Large intestine (tissue), 3 donors: Measurements from ENCODE around the gene KCTD3. TPM values are rescaled to one million over a fixed set of nuclear protein-coding genes. Genes with fewer than 3 reads are reported as not detected.
A peak's percentile ranks its signal among the peaks of the same experiment; 100 is the strongest.

Experiments
- DNase-seq, 2 donors: peaks; one replicate each; pipeline versions ENCODE4 v3.0.0 to v3.0.0-alpha.2; 2013
- H3K27ac ChIP-seq: one replicate; pipeline ENCODE4 v1.5.1; 2013; ENCODE audit warnings: low read length
- H3K27me3 ChIP-seq: 2 replicates; pipeline ENCODE4 v1.6.1; 2013; ENCODE audit warnings: low read length; ENCODE audit not compliant: control insufficient read depth, insufficient read depth
- H3K36me3 ChIP-seq: 2 replicates; pipeline ENCODE4 v1.6.1; 2013; ENCODE audit warnings: low read length; ENCODE audit not compliant: control insufficient read depth, insufficient read depth
- H3K4me1 ChIP-seq: one replicate; pipeline ENCODE4 v1.6.1; 2013; ENCODE audit warnings: low read length; ENCODE audit not compliant: control insufficient read depth, insufficient read depth
- H3K4me3 ChIP-seq: one replicate; pipeline ENCODE4 v1.5.1; 2013; ENCODE audit warnings: low read length
- H3K9me3 ChIP-seq: one replicate; pipeline ENCODE4 v1.6.1; 2013; ENCODE audit warnings: mild to moderate bottlenecking, low read depth, low read length, moderate library complexity; ENCODE audit not compliant: control insufficient read depth
- whole genome bisulfite sequencing: methylation state at CpG from one replicate; pipeline ENCODE4 v1.1.5; 2013; ENCODE audit warnings: low lambda C conversion rate; ENCODE audit not compliant: insufficient coverage; 5-methylcytosine and 5-hydroxymethylcytosine counted together
- polyA plus RNA-seq: library from polyadenylated mRNA; unstranded; fragments of 120-200 nt; gene quantifications from one replicate; pipeline ENCODE4 v1.2.1, GENCODE V29; 2013

KCTD3 gene
- polyA plus RNA-seq, 1 donor, result 72.0 TPM

DNA sequence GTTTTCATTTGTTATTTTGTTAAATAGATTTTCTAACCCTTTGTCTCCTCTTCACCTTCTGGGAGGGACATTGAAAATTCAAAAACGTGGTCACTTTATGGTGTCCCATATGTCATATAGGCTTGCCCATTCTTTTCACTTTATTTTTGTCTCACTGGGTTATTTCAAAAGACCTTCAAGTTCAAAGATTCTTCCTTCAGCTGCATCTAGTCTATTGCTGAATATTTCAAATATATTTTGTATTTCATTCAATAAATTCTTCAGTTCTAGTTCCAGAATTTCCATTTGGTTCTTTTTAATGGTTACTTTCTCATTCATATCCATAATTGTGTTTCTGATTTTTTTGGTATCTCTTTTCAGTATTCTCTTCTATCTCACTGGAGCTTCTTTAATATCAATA is 11.6 kb upstream of the KCTD3 start:
- peaks cover 14% of the 10 kb centered on the region for H3K4me1 ChIP-seq
- H3K27ac ChIP-seq, result no peak overlapping the region
- H3K4me3 ChIP-seq, result no peak overlapping the region
- DNase-seq, result no peak
- no peaks in the 10 kb centered on the region for H3K27me3 ChIP-seq
- H3K9me3 ChIP-seq, result peaks cover 16% of the 10 kb centered on the region
- 67% methylated on average over 1 of the region's 1 CpG for WGBS
- H3K36me3 ChIP-seq, result no peaks in the 10 kb centered on the region

DNA sequence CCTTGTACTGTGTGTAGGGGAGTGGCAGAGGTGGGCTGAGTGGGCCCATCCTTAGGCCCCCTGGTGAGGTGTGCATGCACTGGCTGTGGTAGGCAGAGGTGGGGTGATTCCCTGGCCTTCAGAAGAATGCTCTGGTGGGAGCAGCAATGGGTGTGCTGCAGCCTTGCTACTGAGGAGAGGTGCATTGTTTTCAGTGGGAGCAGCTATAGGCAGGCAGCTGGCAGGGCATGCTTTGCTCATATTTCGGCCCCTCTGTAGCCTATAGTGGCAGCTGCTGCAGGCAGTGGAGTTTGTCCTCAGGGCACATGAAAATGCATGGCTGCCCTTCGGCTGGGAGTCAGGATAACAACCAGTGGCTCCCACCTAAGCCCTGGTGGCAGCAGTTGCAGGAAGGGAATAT is 10.1 kb upstream of the KCTD3 start:
- no peaks in the 10 kb centered on the region for H3K36me3 ChIP-seq
- H3K9me3 ChIP-seq, result peaks cover 16% of the 10 kb centered on the region
- no peak overlapping the region for H3K27ac ChIP-seq
- no peaks in the 10 kb centered on the region for H3K27me3 ChIP-seq
- DNase-seq, result peak in 1 of 2 donors; percentile 3
- peaks cover 14% of the 10 kb centered on the region for H3K4me1 ChIP-seq
- WGBS, result no CpG with 5 or more reads among the region's 2 CpGs
- no peak overlapping the region for H3K4me3 ChIP-seq

DNA sequence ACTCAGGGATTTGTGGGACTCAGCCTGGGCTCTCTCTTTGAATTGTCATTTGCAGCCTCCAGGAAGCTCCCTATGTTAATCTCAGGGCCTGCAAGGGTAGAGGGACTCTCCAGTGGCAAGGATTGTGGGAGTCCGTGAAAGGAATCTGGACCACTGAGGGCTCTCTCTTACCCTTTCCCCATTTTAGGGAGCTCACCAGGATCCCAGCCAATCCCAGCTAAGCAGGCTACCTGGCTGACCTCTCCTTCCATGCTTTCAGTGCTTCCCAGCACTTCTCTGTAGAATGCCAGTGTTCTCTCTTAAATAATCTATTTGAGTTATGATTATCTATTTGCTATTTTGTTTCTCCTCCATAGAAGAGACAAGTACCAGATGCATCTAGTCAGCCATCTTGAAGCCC is 9.6 kb upstream of the KCTD3 start:
- H3K9me3 ChIP-seq, result peaks cover 16% of the 10 kb centered on the region
- no peaks in the 10 kb centered on the region for H3K36me3 ChIP-seq
- H3K4me1 ChIP-seq, result peaks cover 14% of the 10 kb centered on the region
- peak overlapping the region; percentile 56 for H3K27ac ChIP-seq
- WGBS, result no CpG with 5 or more reads among the region's 1 CpG
- DNase-seq, result no peak
- H3K4me3 ChIP-seq, result no peak overlapping the region
- no peaks in the 10 kb centered on the region for H3K27me3 ChIP-seq

DNA sequence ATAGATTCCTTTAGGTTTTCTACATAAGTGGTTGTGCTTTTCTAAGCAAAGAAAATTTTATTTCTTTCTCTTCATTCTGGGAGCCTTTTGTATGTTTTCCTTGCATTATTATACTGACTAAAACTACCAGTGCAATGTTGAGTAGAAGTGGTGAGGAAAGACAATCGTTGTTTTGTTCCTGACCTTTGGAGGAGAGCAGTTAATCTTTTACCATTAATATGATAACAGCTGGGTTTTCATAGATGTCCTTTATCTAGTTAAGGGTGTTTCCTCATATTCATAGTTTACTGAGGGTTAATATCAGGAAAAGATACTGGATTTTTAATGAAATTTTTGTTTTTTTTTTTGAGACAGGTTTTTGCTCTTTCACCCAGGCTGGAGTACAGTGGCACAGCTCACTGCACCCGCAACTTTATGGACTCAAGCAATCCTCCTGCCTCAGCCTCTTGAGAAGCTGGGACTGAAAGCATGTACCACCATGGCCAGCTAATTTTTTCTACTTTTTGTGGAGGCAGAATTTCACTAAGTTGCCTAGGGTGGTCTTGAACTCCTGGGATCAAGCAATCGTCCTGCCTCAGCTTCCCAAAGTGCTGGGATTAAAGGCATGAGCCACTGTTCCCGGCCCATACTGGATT is 9.0 kb upstream of the KCTD3 start:
- Histone ChIP-seq H3K4me3 (no peak overlapping the region), H3K27me3 (no peaks in the 10 kb centered on the region), H3K27ac (peak overlapping the region; percentile 56), H3K36me3 (no peaks in the 10 kb centered on the region), H3K4me1 (peaks cover 14% of the 10 kb centered on the region), H3K9me3 (peaks cover 16% of the 10 kb centered on the region)
- DNase-seq, result peak; percentile 23 to 68
- WGBS, result no CpG with 5 or more reads among the region's 4 CpGs

DNA sequence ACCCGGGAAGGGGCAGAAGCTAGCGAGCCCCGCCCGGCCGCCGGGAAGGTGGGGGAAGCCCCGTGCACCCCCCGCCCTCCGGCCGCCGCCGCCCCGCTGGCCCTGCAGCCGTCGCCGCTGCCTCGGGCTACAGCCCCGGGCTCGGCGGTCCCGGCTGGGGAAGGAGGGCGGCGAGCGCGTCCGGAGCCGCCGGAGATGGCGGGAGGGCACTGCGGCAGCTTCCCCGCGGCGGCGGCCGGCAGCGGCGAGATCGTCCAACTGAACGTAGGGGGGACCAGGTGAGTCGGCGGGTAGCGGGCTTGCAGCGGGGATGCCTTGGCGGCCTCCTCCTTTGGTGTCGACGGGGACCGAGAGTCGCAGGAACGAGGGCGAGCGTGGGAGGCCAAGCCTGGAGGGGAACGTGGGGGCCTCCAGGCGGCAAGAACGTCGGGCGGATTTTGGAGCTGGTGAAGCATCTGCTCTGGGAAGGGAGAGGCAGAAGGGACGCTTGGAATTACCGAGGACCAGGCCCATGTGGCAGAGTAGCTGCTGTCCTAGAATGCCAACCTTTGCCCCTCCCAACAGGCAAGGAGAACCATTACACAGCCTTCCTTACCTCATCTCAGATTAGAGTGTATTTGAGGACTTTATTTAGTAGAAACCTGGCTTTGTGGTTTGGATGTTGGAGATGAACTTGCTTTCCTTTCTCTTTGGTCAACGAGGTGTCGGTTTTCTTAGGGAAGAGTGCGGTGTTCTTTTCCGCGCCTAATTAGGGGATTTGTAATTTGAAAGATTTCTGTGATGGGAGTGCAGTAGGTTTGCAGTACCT is 591 bp downstream of the KCTD3 start:
- Histone ChIP-seq H3K36me3 (no peaks in the 10 kb centered on the region), H3K27me3 (no peaks in the 10 kb centered on the region), H3K27ac (peak overlapping the region; percentile 93), H3K4me1 (peaks cover 12% of the 10 kb centered on the region), H3K9me3 (no peaks in the 10 kb centered on the region), H3K4me3 (peak overlapping the region; percentile 83)
- peak; percentile 46 to 90 for DNase-seq
- WGBS, result no CpG with 5 or more reads among the region's 63 CpGs

DNA sequence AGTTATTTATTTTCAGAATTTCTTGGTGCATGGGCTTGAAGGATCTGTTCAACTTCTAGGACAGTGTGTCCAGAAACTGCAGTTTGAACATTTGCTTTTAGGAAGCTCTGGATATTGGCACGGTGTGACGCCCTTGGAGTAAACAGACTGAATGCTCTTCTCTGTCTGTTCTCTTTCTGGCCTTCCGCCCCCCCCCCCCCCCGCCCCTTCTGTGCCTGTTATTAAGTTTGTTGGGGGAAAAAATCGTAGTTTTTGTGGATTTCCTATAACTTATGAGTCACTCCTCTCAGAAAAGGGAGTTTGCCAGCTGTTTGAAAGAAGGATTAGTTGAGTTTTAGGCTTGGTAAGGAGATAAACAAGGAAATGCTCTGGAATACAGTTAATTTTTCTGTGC is 1.2 kb downstream of the KCTD3 start:
- 0% methylated on average over 3 of the region's 5 CpGs for WGBS
- Histone ChIP-seq H3K4me1 (peaks cover 17% of the 10 kb centered on the region), H3K36me3 (no peaks in the 10 kb centered on the region), H3K4me3 (peak overlapping the region; percentile 83), H3K27ac (peak overlapping the region; percentile 93), H3K27me3 (no peaks in the 10 kb centered on the region), H3K9me3 (no peaks in the 10 kb centered on the region)
- DNase-seq, result no peak

DNA sequence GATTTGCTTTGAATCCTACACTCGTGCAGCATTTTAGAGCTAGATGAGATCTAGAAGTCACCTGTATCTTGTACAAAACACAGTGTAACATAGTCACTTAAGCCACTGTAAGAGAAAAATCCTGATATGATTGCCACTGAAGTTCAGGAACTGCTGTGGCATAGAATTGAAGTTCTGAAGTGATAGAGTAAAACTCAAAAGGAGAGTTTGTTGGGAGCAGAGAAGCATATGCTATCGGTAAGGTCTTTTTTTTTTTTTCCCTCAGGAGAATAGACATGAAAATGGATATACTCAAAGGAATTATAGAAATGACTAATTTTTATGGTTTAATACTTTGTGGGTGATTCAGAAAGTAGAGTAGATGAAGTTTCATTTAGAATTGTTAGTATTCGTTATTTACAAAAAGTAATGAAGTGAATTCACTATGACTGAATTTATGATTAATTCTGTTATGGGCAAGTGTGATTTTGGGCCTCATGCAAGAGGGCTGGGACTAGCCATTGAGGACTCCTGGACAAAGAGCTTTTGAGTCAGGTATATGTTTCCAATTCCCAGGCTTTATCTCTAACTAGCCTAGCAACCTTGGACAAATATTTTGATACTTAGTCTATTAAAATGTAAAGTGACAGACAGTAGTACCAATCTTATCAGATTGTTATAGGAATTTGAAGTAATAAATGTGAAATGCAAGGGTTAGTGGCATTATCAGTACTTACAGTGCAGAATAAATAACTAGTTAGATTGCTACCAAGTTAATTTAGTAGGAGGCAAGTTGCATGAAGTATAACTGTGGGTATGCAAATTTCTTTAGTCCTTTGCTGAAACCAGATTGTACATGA is 3.1 kb downstream of the KCTD3 start:
- H3K36me3 ChIP-seq, result peaks cover 3% of the 10 kb centered on the region
- no peaks in the 10 kb centered on the region for H3K9me3 ChIP-seq
- H3K27me3 ChIP-seq, result no peaks in the 10 kb centered on the region
- peaks cover 21% of the 10 kb centered on the region for H3K4me1 ChIP-seq
- H3K4me3 ChIP-seq, result peak overlapping the region; percentile 83
- DNase-seq, result peak; percentile 19 to 58
- 20% methylated on average over 1 of the region's 3 CpGs for WGBS
- H3K27ac ChIP-seq, result peak overlapping the region; percentile 93

DNA sequence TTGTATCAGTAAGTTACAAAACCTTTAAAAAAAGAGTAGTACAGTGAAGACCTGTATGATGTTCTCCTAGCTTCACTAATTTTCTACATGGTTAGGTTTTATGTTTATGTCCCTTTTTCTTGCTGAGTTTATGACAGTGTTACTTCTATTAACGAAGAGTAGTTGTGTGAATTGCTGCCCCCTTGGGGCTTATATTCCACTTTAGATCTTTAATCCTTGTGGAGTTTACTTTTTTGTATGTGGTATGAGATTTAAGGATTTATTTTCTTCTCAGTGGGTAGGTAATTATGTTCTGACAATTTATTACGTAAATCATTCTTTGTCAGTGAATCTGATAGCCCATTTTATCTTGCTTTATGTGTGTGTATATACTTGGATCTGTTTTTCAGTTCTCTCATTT is 14.8 kb downstream of the KCTD3 start:
- no peaks in the 10 kb centered on the region for H3K4me1 ChIP-seq
- WGBS, result 67% methylated on average over 1 of the region's 2 CpGs
- no peaks in the 10 kb centered on the region for H3K27me3 ChIP-seq
- H3K27ac ChIP-seq, result no peak overlapping the region
- no peak overlapping the region for H3K4me3 ChIP-seq
- peaks cover 48% of the 10 kb centered on the region for H3K36me3 ChIP-seq
- no peaks in the 10 kb centered on the region for H3K9me3 ChIP-seq
- no peak for DNase-seq

DNA sequence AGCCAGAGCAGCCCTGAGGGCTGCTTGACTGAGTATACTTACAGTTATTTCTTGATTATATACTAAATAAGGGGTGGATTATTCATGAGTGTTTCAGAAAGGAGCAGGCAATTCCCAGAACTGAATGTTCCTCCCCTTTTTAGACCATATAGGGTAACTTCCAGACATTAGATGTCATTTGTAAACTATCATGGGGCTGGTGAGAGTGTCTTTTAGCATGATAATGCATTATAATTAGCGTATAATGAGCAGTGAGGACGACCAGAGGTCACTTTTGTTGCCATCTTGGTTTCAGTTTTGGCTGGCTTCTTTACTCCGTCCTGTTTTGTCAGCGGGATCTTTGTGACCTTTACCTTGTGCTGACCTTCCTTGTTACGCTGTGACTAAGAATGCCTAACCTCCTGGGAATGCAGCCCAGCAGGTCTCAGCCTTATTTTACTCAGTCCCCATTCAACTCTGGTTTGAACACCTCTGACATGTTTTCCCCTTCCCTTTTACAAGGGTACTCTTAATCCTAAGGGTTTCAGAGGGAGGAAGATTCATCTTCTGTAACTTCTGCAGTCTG is 16.2 kb downstream of the KCTD3 start:
- no peak overlapping the region for H3K4me3 ChIP-seq
- H3K27ac ChIP-seq, result no peak overlapping the region
- H3K36me3 ChIP-seq, result peaks cover 40% of the 10 kb centered on the region
- no peaks in the 10 kb centered on the region for H3K27me3 ChIP-seq
- H3K9me3 ChIP-seq, result no peaks in the 10 kb centered on the region
- 63% methylated on average over 2 of the region's 5 CpGs for WGBS
- no peaks in the 10 kb centered on the region for H3K4me1 ChIP-seq
- DNase-seq, result peak in 1 of 2 donors; percentile 40

DNA sequence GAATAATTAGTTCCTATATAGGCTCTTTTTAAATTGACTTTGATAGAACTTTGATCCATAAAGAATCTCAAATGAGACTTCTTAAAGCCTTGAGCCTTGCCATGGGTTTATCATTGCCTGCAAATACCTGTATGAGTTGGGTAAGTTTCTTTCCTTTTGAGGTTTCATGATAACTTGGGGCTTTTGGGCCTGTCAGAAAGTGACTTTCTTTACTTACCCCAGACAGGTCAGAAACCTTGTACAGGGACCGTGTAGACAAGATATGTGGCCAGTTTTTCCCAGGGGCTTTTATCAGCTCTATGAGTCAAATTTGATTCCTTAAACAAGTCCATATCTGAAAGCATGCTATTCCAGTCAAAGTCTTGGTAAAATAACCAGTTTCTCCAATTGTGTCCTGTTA is 17.3 kb downstream of the KCTD3 start:
- H3K9me3 ChIP-seq, result no peaks in the 10 kb centered on the region
- H3K27ac ChIP-seq, result no peak overlapping the region
- no peaks in the 10 kb centered on the region for H3K4me1 ChIP-seq
- H3K27me3 ChIP-seq, result no peaks in the 10 kb centered on the region
- no CpG with 5 or more reads among the region's 1 CpG for WGBS
- H3K36me3 ChIP-seq, result peaks cover 44% of the 10 kb centered on the region
- no peak overlapping the region for H3K4me3 ChIP-seq
- no peak for DNase-seq
